ENCODE data around the gene UBE3C.

The UBE3C gene

DNA sequence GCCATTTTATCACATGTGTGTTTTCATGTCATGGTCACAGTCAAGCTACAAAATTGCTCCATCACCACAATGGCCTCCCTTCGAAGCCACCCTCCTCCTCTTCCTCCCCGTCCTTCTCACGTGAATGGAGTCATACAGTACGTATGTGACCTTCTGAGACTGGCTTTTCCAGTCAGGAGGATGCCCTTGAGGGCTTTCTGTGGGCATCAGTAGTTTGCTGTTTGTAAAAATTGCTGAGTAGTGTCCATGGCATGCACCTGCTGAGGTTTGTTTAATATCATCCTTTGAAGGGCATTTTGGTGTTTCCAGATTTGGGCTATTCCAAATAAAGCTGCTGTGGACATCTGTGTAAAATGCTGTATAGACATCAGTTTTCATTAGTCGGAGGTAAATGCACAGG, 5.9 kb upstream of the UBE3C start:
- H3K4me1 ChIP-seq (ENCODE audit: insufficient read depth, low read length) = no peaks in the 10 kb centered on the region; the same call in 1 of the 2 replicates
- no peak overlapping the region for H3K9ac ChIP-seq (ENCODE audit: low read depth, low read length)
- no peak overlapping the region for H3K4me3 ChIP-seq (ENCODE audit: low read length)
- H3K9me3 ChIP-seq (ENCODE audit: insufficient read depth, low read depth, low read length) = no peaks in the 10 kb centered on the region
- H3K27ac ChIP-seq (ENCODE audit: low read length) = no peak overlapping the region
- no peaks in the 10 kb centered on the region; the same call in 1 of the 2 replicates for H3K27me3 ChIP-seq (ENCODE audit: insufficient read depth, low read length)
- no peaks in the 10 kb centered on the region for H3K36me3 ChIP-seq (ENCODE audit: insufficient read depth, low read depth, low read length)

DNA sequence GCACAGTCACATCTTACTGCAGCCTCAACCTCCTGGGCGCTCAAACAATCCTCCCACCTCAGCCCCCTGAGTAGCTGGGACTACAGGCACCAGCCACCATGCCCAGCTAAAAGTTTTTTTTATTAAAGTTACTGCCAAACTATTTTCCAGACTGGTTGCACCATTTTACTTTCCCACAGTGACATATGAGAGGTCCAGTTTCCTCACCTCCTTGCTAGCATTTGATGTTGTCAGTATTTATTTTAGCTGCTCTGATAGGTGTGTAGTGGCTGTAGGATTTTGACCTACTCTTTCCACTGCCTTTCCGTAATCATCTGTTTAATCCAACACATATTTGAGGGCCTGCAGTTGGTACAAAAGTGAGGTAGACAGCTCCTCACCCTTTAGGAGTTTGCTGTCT, 5.4 kb upstream of the UBE3C start:
- no peaks in the 10 kb centered on the region; the same call in 1 of the 2 replicates for H3K27me3 ChIP-seq (ENCODE audit: insufficient read depth, low read length)
- H3K36me3 ChIP-seq (ENCODE audit: insufficient read depth, low read depth, low read length) = no peaks in the 10 kb centered on the region
- H3K9me3 ChIP-seq (ENCODE audit: insufficient read depth, low read depth, low read length) = no peaks in the 10 kb centered on the region
- H3K4me3 ChIP-seq (ENCODE audit: low read length) = no peak overlapping the region
- H3K9ac ChIP-seq (ENCODE audit: low read depth, low read length) = no peak overlapping the region
- peaks cover 5% of the 10 kb centered on the region; the same call in 1 of the 2 replicates for H3K4me1 ChIP-seq (ENCODE audit: insufficient read depth, low read length)
- no peak overlapping the region for H3K27ac ChIP-seq (ENCODE audit: low read length)

DNA sequence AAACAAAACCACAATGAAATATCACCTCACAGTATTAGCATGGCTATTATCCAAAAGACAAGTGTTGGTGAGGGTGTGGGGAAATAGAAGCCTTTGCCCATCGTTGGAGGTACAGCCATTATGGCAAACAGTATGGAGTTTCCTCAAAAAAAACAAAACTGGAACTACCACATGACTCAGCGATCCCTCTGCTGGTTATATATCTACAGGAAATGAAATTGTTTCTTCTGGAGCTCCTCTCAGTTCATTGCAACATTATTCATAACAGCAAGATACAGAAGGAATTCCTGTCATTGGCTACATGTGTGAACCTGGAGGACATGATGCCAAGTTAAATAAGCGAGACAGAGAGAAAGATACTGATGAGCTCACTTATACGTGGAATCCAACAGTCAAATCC, 2.4 kb upstream of the UBE3C start:
- H3K4me3 ChIP-seq (ENCODE audit: low read length) = no peak overlapping the region
- H3K4me1 ChIP-seq (ENCODE audit: insufficient read depth, low read length) = peaks cover 9% of the 10 kb centered on the region; the same call in 1 of the 2 replicates
- no peaks in the 10 kb centered on the region for H3K9me3 ChIP-seq (ENCODE audit: insufficient read depth, low read depth, low read length)
- H3K9ac ChIP-seq (ENCODE audit: low read depth, low read length) = no peak overlapping the region
- H3K36me3 ChIP-seq (ENCODE audit: insufficient read depth, low read depth, low read length) = peaks cover 13% of the 10 kb centered on the region
- no peak overlapping the region for H3K27ac ChIP-seq (ENCODE audit: low read length)
- no peaks in the 10 kb centered on the region for H3K27me3 ChIP-seq (ENCODE audit: insufficient read depth, low read length)

DNA sequence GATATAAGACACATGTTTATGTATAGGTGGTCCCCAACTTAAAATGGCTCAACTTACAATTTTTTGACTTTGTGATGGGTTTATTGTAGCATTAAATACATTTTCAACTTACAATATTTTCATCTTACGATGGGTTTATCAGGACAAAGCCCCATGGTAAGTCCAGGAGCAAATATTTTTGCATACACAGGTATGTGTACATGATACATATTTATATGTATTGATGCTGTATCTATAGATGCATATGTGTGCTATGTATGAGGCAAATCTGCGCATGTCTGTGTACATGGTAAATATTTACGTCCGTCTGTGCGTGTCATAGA, 664 bp upstream of the UBE3C start:
- H3K4me3 ChIP-seq (ENCODE audit: low read length) = peak overlapping the region; percentile 53
- peak overlapping the region; percentile 62; the same call in 1 of the 2 replicates for H3K9ac ChIP-seq (ENCODE audit: low read depth, low read length)
- H3K27ac ChIP-seq (ENCODE audit: low read length) = peak overlapping the region; percentile 57
- peaks cover 28% of the 10 kb centered on the region for H3K36me3 ChIP-seq (ENCODE audit: insufficient read depth, low read depth, low read length)
- H3K27me3 ChIP-seq (ENCODE audit: insufficient read depth, low read length) = no peaks in the 10 kb centered on the region
- H3K9me3 ChIP-seq (ENCODE audit: insufficient read depth, low read depth, low read length) = no peaks in the 10 kb centered on the region
- H3K4me1 ChIP-seq (ENCODE audit: insufficient read depth, low read length) = peaks cover 9% of the 10 kb centered on the region; the same call in 1 of the 2 replicates

DNA sequence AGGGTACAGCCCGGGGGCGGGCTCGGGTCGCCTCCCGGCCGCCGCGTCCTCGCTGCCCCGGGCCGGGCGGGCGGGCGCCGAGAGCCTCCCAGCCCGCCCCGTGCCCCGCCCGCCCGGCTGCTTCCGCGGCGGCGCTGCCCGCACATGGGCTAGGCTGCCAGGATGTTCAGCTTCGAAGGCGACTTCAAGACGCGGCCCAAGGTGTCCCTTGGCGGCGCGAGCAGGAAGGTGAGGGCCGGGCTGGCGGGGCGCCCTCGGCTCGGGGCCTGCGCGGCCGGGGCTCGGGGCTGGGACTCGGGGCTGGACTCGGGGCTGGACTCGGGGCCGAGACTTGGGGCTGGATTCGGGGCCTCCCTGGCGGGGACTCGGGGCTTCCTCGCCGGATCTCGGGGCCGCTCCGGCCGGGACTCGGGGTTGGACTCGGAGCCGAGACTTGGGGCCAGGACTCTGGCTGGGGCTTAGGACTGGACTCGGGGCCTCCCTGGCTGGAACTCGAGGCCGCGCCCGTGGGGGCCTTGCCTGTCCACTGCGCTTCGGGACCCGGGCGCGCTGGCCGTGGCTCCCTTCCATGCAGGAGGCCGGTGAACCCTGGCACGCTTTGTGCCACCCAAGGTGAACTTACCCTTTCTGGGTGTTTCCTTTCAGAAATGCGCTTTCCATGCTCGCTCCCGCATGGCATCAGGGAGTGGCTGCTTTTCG, 534 bp downstream of the UBE3C start:
- H3K9me3 ChIP-seq (ENCODE audit: insufficient read depth, low read depth, low read length) = no peaks in the 10 kb centered on the region
- no peaks in the 10 kb centered on the region for H3K27me3 ChIP-seq (ENCODE audit: insufficient read depth, low read length)
- H3K4me3 ChIP-seq (ENCODE audit: low read length) = peak overlapping the region; percentile 81
- H3K36me3 ChIP-seq (ENCODE audit: insufficient read depth, low read depth, low read length) = peaks cover 37% of the 10 kb centered on the region
- H3K27ac ChIP-seq (ENCODE audit: low read length) = no peak overlapping the region
- H3K4me1 ChIP-seq (ENCODE audit: insufficient read depth, low read length) = peaks cover 9% of the 10 kb centered on the region; the same call in 1 of the 2 replicates
- H3K9ac ChIP-seq (ENCODE audit: low read depth, low read length) = peak overlapping the region; percentile 90

DNA sequence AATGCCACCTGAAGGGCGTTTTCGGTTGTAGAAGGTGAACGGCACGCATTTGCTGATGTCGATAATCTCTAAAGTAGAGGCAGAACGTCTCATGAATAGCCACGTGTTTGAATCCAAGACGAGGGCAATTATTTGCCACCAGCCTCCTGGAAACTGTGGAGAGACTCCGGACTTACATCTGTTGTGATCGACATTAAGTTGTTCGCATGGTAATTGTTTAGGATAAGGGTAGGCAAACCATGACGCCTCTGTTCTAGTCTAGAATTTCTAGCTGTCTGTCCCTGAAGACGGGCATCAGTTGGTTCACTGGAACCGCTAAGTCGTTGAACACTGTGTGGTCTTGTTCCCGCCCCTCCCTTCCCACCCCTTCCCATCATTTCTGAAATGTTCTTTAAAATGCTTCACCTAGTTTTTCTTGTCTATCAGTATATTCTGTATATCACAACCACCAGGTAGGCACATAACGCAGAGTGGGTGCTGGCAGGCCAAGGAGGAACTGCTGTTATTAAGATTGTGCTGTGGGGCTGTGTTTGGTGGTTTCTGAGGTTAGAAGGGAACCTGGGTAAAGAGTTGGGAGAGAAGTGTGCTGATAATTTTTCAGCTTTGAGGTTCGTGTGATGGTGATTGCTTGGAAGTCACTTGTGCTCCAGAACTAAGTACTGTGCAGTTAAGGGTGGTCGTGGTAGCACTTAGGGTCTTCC, 1.2 kb downstream of the UBE3C start:
- peak overlapping the region; percentile 90 for H3K9ac ChIP-seq (ENCODE audit: low read depth, low read length)
- no peaks in the 10 kb centered on the region for H3K27me3 ChIP-seq (ENCODE audit: insufficient read depth, low read length)
- peaks cover 40% of the 10 kb centered on the region for H3K36me3 ChIP-seq (ENCODE audit: insufficient read depth, low read depth, low read length)
- H3K27ac ChIP-seq (ENCODE audit: low read length) = no peak overlapping the region
- H3K9me3 ChIP-seq (ENCODE audit: insufficient read depth, low read depth, low read length) = no peaks in the 10 kb centered on the region
- peaks cover 9% of the 10 kb centered on the region; the same call in 1 of the 2 replicates for H3K4me1 ChIP-seq (ENCODE audit: insufficient read depth, low read length)
- H3K4me3 ChIP-seq (ENCODE audit: low read length) = peak overlapping the region; percentile 81

DNA sequence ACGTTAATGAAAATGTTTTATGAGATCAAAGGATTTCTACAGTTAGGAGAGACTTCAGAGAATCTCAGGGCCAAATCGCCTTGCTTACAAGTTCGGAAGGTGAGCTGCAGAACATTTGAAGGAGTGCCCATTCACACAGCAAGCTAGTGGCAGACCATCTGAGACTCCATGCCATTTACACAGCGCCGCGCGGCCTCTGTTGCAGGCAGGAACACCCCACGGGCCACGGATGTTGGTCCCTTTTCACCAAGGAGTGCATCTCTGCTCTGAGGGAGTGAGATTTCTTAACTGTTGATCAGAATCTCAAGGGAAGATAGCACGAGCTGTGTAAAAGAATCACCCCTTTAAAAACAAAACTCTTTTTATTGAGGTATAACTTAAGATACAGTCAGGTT, 1.8 kb downstream of the UBE3C start:
- no peaks in the 10 kb centered on the region for H3K27me3 ChIP-seq (ENCODE audit: insufficient read depth, low read length)
- no peak overlapping the region for H3K27ac ChIP-seq (ENCODE audit: low read length)
- peaks cover 9% of the 10 kb centered on the region; the same call in 1 of the 2 replicates for H3K4me1 ChIP-seq (ENCODE audit: insufficient read depth, low read length)
- peak overlapping the region; percentile 90 for H3K9ac ChIP-seq (ENCODE audit: low read depth, low read length)
- H3K36me3 ChIP-seq (ENCODE audit: insufficient read depth, low read depth, low read length) = peaks cover 40% of the 10 kb centered on the region
- peak overlapping the region; percentile 81 for H3K4me3 ChIP-seq (ENCODE audit: low read length)
- H3K9me3 ChIP-seq (ENCODE audit: insufficient read depth, low read depth, low read length) = no peaks in the 10 kb centered on the region

DNA sequence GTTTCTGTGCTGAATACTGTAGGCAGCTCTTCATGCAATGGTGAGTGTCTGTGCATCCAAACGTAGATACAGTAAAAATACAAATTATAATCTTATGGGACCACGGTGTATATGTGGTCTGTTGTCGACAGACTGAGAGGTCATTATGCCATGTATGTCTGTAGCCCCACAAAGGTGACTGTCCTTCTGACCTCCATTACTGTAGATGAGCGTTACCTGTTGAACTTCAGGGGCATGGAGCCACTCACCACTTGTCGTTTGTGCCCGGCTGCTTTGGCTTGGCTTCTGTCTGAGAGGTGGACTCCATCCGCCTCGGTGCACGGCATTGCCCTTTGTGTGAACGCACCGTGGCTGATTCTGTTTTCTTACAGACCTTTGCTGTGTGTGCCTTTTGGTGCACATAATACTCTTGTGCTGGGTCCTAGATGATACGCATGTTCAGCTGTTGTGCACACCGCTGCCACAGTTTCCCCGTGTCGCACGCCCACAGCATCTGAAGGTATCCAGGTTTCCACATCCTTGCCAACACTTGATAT, 2.9 kb downstream of the UBE3C start:
- H3K4me3 ChIP-seq (ENCODE audit: low read length) = no peak overlapping the region
- H3K36me3 ChIP-seq (ENCODE audit: insufficient read depth, low read depth, low read length) = peaks cover 40% of the 10 kb centered on the region
- H3K27me3 ChIP-seq (ENCODE audit: insufficient read depth, low read length) = no peaks in the 10 kb centered on the region
- peak overlapping the region; percentile 90; the same call in 1 of the 2 replicates for H3K9ac ChIP-seq (ENCODE audit: low read depth, low read length)
- H3K4me1 ChIP-seq (ENCODE audit: insufficient read depth, low read length) = peaks cover 9% of the 10 kb centered on the region; the same call in 1 of the 2 replicates
- H3K9me3 ChIP-seq (ENCODE audit: insufficient read depth, low read depth, low read length) = no peaks in the 10 kb centered on the region
- H3K27ac ChIP-seq (ENCODE audit: low read length) = no peak overlapping the region

DNA sequence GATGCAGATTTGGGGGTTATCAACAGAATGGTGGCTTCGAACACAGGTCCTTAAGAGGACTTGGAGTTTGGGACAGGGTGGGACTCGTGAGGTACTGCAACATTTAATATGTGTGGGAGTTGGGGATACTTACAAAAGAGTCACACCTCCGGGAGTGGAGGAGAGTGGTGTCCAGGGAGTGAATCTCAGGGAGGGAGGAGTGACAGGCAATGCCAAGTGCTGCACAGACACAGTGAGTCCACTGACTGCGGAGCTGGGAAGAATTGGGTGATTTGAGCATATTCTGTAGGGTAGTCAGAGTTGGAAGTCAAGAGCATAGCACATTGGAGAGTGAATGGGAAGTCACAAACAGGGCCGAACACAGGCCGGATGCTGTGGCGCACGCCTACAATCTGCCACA, 5.1 kb downstream of the UBE3C start:
- peaks cover 40% of the 10 kb centered on the region for H3K36me3 ChIP-seq (ENCODE audit: insufficient read depth, low read depth, low read length)

DNA sequence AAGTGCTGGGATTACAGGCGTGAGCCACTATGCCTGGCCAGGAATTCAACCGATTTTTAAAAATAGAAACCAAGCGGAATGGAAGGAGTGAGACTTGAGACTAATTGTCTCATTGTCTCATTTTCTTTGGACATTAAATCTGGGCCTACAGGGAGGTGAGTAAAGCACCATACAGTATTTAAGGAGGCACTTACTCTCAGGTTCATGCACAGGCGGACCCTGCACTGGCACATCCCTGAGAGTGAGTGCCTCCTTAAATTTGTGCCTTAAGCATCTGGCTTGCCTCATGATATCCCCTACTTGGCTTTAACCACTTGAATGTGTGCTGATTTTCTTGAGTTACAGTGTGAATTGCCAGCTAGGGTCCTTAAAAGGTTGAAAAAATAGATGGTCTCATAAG, 10.6 kb downstream of the UBE3C start:
- no peak overlapping the region for H3K27ac ChIP-seq (ENCODE audit: low read length)
- H3K27me3 ChIP-seq (ENCODE audit: insufficient read depth, low read length) = no peaks in the 10 kb centered on the region
- H3K9me3 ChIP-seq (ENCODE audit: insufficient read depth, low read depth, low read length) = no peaks in the 10 kb centered on the region
- 0 out of 2 replicates have a peak, but pooled peaks cover 4% of the 10 kb centered on the region for H3K36me3 ChIP-seq (ENCODE audit: insufficient read depth, low read depth, low read length)
- peaks cover 19% of the 10 kb centered on the region; the same call in 1 of the 2 replicates for H3K4me1 ChIP-seq (ENCODE audit: insufficient read depth, low read length)
- H3K9ac ChIP-seq (ENCODE audit: low read depth, low read length) = no peak overlapping the region
- H3K4me3 ChIP-seq (ENCODE audit: low read length) = no peak overlapping the region

More for the DNA sequence above, 5.1 kb downstream of the UBE3C start:
- Histone ChIP-seq H3K27ac (ENCODE audit: low read length) (no peak overlapping the region), H3K4me1 (ENCODE audit: insufficient read depth, low read length) (peaks cover 4% of the 10 kb centered on the region; the same call in 1 of the 2 replicates), H3K9me3 (ENCODE audit: insufficient read depth, low read depth, low read length) (no peaks in the 10 kb centered on the region), H3K9ac (ENCODE audit: low read depth, low read length) (no peak overlapping the region), H3K27me3 (ENCODE audit: insufficient read depth, low read length) (no peaks in the 10 kb centered on the region), H3K4me3 (ENCODE audit: low read length) (no peak overlapping the region)

DNA sequence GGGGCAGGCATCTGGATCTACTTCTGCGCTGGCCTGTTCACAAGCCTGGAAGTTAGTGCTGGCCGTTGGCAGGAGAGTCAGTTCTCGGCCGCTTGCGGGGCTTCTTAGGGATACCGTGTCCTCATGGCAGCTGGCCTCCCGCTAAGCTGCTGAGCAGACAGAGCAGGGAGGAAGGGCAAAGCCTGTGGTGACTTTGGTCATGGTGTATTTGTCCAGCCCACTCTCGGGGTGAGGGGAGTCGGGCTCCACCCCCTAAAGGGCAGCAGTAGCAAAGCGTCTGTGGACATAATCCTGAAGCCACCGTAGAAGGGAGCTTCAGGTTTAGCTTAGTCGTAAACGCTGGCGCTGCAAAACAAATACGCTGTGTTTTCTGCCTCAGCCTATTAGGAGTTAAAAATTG, 12.2 kb downstream of the UBE3C start:
- no peaks in the 10 kb centered on the region for H3K9me3 ChIP-seq (ENCODE audit: insufficient read depth, low read depth, low read length)
- H3K27ac ChIP-seq (ENCODE audit: low read length) = no peak overlapping the region
- peaks cover 19% of the 10 kb centered on the region; the same call in 1 of the 2 replicates for H3K4me1 ChIP-seq (ENCODE audit: insufficient read depth, low read length)
- H3K9ac ChIP-seq (ENCODE audit: low read depth, low read length) = no peak overlapping the region
- H3K27me3 ChIP-seq (ENCODE audit: insufficient read depth, low read length) = no peaks in the 10 kb centered on the region
- H3K4me3 ChIP-seq (ENCODE audit: low read length) = no peak overlapping the region
- H3K36me3 ChIP-seq (ENCODE audit: insufficient read depth, low read depth, low read length) = no peaks in the 10 kb centered on the region

Data from iPS-20b (cell line).